Caco-2 (cell line): ENCODE measurements around the gene NRCAM. TPM values are rescaled to one million over a fixed set of nuclear protein-coding genes. Genes with fewer than 3 reads are reported as not detected.
A peak's percentile ranks its signal among the peaks of the same experiment; 100 is the strongest.

Experiments used
- BruUV-seq: library from RNA; stranded (reverse); fragments of 400-500 nt; replicated peaks from 2 replicates; lab custom pipeline; 2021; lab: Mats Ljungman, UMichigan
- CTCF ChIA-PET: fragments of 300-600 bp; sonication (Branson Sonifier 250); formaldehyde crosslinking; loops from one replicate; lab custom pipeline; 2022; ENCODE audit warnings: antibody characterized with exemption; lab: Charles Lee
- POLR2A ChIA-PET: fragments of 300-600 bp; sonication (Branson Sonifier 250); formaldehyde crosslinking; loops from one replicate; lab custom pipeline; 2022; ENCODE audit warnings: antibody characterized with exemption; lab: Charles Lee
- DNase-seq, 2 experiments: peaks; one replicate each; pipeline versions ENCODE4 v3.0.0 to v3.0.0-alpha.2; 2020 to 2022
- H3K27me3 ChIP-seq: replicated peaks from 2 replicates; pipeline ENCODE4 v1.6.0; 2011; ENCODE audit warnings: low read length; ENCODE audit not compliant: control insufficient read depth, insufficient read depth
- H3K36me3 ChIP-seq: 2 replicates; pipeline ENCODE4 v1.5.1; 2011; ENCODE audit warnings: low read length; ENCODE audit not compliant: control insufficient read depth, insufficient read depth
- H3K4me1 ChIP-seq: fragments of 250-450 bp; sonication (Bioruptor Pico); 2 replicates; pipeline ENCODE4 v1.5.1; 2020; ENCODE audit warnings: mild to moderate bottlenecking
- H3K4me3 ChIP-seq: 2 replicates; pipeline ENCODE4 v1.5.1; 2011; ENCODE audit warnings: low read depth, mild to moderate bottlenecking, control low read depth, low read length
- H3K9me3 ChIP-seq: fragments of 250-450 bp; sonication (Bioruptor Pico); 2 replicates; pipeline ENCODE4 v1.5.1; 2020; ENCODE audit warnings: mild to moderate bottlenecking, moderate library complexity
- H3K27ac Mint-ChIP-seq: one replicate; pipeline ENCODE4 v1.8.0; 2022; ENCODE audit warnings: mixed read lengths; ENCODE audit not compliant: unreplicated experiment
- H3K27me3 Mint-ChIP-seq: one replicate; pipeline ENCODE4 v1.8.0; 2022; ENCODE audit warnings: mixed read lengths; ENCODE audit not compliant: insufficient read depth, unreplicated experiment
- H3K36me3 Mint-ChIP-seq: one replicate; pipeline ENCODE4 v1.8.0; 2022; ENCODE audit warnings: mild to moderate bottlenecking, mixed read lengths; ENCODE audit not compliant: insufficient read depth, unreplicated experiment
- H3K4me1 Mint-ChIP-seq: one replicate; pipeline ENCODE4 v1.8.0; 2022; ENCODE audit warnings: low read depth, mixed read lengths; ENCODE audit not compliant: unreplicated experiment
- H3K4me3 Mint-ChIP-seq: one replicate; pipeline ENCODE4 v1.8.0; 2022; ENCODE audit warnings: mild to moderate bottlenecking, moderate library complexity, mixed read lengths; ENCODE audit not compliant: unreplicated experiment
- H3K9me3 Mint-ChIP-seq: one replicate; pipeline ENCODE4 v1.8.0; 2022; ENCODE audit warnings: mixed read lengths; ENCODE audit not compliant: unreplicated experiment
- intact Hi-C: fragments of 100-400 bp; cut with micrococcal nuclease; formaldehyde crosslinking; loops from one replicate; pipeline ENCODE4 v1.10.0; 2022; ENCODE audit not compliant: unreplicated experiment
- total RNA-seq: library from RNA; stranded (reverse); gene quantifications from 2 replicates; pipeline ENCODE4 v1.2.3, GENCODE V29; 2022
- TF ChIP-seq, protein P1 (sequence below), 2 experiments: fragments of 200-600 bp in 1 of 2; IDR thresholded peaks; 1 replicate in 1 of 2; 2 replicates in 1 of 2; pipeline versions ENCODE4 v1.5.1 to v1.8.0; 2011 to 2022; ENCODE audit warnings: antibody characterized with exemption in 1 of 2, control low read depth in 1 of 2, inconsistent platforms in 1 of 2, low read depth in 1 of 2, low read length in 1 of 2, mild to moderate bottlenecking in 1 of 2, moderate library complexity in 1 of 2; ENCODE audit not compliant: insufficient read depth in 1 of 2, severe bottlenecking in 1 of 2, unreplicated experiment in 1 of 2

Gene NRCAM
- total RNA-seq, 1 experiment from 2014 or later: 96.2 TPM

GRCh38 chr7:108449521-108449920 is 6.7 kb downstream of the NRCAM start:
- CTCF ChIA-PET: no interaction called here

GRCh38 chr7:108448584-108449505 is 7.4 kb downstream of the NRCAM start:
- no peak overlapping the region for H3K4me3 ChIP-seq
- H3K36me3 ChIP-seq: no peaks in the 10 kb centered on the region
- no peaks in the 10 kb centered on the region for H3K9me3 ChIP-seq
- H3K27me3 ChIP-seq: no peaks in the 10 kb centered on the region
- DNase-seq: peak in 1 of 2 experiments; percentile 26
- CTCF ChIA-PET: no interaction called here
- H3K4me1 ChIP-seq: peaks cover 47% of the 10 kb centered on the region
- no peaks in the 10 kb centered on the region for H3K9me3 Mint-ChIP-seq
- H3K27me3 Mint-ChIP-seq: no peaks in the 10 kb centered on the region
- H3K36me3 Mint-ChIP-seq: no peaks in the 10 kb centered on the region
- H3K4me3 Mint-ChIP-seq: no peak overlapping the region
- H3K4me1 Mint-ChIP-seq: peaks cover 39% of the 10 kb centered on the region
- intact Hi-C loops: loop anchor here (5.0 kb wide), 1 partner anchor 212 kb away; no protein-coding TSS in a partner anchor
- BruUV-seq: no TSS peak
- POLR2A ChIA-PET: interaction anchor here (0.5 to 0.6 kb wide), 2 partner anchors 237 to 445 kb away, joined by 4 read pairs; no protein-coding TSS in a partner anchor
- H3K27ac Mint-ChIP-seq: no peak overlapping the region
- TF ChIP-seq, protein P1, sequence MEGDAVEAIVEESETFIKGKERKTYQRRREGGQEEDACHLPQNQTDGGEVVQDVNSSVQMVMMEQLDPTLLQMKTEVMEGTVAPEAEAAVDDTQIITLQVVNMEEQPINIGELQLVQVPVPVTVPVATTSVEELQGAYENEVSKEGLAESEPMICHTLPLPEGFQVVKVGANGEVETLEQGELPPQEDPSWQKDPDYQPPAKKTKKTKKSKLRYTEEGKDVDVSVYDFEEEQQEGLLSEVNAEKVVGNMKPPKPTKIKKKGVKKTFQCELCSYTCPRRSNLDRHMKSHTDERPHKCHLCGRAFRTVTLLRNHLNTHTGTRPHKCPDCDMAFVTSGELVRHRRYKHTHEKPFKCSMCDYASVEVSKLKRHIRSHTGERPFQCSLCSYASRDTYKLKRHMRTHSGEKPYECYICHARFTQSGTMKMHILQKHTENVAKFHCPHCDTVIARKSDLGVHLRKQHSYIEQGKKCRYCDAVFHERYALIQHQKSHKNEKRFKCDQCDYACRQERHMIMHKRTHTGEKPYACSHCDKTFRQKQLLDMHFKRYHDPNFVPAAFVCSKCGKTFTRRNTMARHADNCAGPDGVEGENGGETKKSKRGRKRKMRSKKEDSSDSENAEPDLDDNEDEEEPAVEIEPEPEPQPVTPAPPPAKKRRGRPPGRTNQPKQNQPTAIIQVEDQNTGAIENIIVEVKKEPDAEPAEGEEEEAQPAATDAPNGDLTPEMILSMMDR (IDR thresholded peaks at IDR 0.05; ENCODE audit: insufficient read depth in 1 of 2, low read depth in 1 of 2, low read length in 1 of 2, severe bottlenecking in 1 of 2, unreplicated experiment in 1 of 2): no peak

More at GRCh38 chr7:108449521-108449920, 6.7 kb downstream of the NRCAM start:
- H3K36me3 ChIP-seq: no peaks in the 10 kb centered on the region
- no peaks in the 10 kb centered on the region for H3K27me3 ChIP-seq
- BruUV-seq: no TSS peak
- H3K36me3 Mint-ChIP-seq: no peaks in the 10 kb centered on the region
- TF ChIP-seq, protein P1 (IDR thresholded peaks at IDR 0.05; ENCODE audit: insufficient read depth in 1 of 2, low read depth in 1 of 2, low read length in 1 of 2, severe bottlenecking in 1 of 2, unreplicated experiment in 1 of 2): no peak
- POLR2A ChIA-PET: no interaction called here
- peaks cover 36% of the 10 kb centered on the region for H3K4me1 Mint-ChIP-seq
- H3K4me3 ChIP-seq: no peak overlapping the region
- H3K27ac Mint-ChIP-seq: no peak overlapping the region
- H3K4me1 ChIP-seq: peaks cover 54% of the 10 kb centered on the region
- no peaks in the 10 kb centered on the region for H3K9me3 Mint-ChIP-seq
- H3K4me3 Mint-ChIP-seq: no peak overlapping the region
- DNase-seq: no peak
- H3K27me3 Mint-ChIP-seq: no peaks in the 10 kb centered on the region
- H3K9me3 ChIP-seq: no peaks in the 10 kb centered on the region
- intact Hi-C loops: loop anchor here (5.0 kb wide), 1 partner anchor 212 kb away; no protein-coding TSS in a partner anchor

DNA sequence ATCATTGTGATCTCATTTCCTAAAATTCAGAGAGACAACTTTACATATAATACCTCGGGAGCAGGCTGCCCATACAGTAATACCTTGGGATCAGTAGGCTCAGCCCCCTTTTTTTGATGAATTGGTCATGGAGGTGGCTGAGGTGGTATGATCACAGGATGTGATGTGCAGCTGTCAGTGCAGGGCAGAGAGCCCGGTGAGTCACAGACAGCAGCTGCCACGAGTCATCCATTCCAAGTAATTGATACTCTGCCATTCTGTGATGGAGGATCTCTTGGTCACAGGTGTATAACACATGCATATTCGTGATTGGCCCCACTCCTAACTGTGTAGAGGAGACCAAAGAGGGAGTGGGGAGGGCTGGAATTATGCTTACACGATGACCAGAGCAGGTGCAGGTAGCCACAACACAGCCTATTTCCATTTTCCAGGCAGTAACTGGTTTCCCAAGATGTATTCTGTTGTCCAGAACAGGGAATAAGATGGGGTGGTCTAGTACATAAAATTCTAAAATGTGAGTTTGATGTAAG is 14.1 kb downstream of the NRCAM start:
- Mint-ChIP-seq H3K27me3 (no peaks in the 10 kb centered on the region), H3K27ac (no peak overlapping the region), H3K4me1 (peaks cover 31% of the 10 kb centered on the region), H3K9me3 (no peaks in the 10 kb centered on the region), H3K36me3 (peaks cover 11% of the 10 kb centered on the region), H3K4me3 (no peak overlapping the region)
- no peak for DNase-seq
- H3K36me3 ChIP-seq: no peaks in the 10 kb centered on the region
- no TSS peak for BruUV-seq
- H3K9me3 ChIP-seq: no peaks in the 10 kb centered on the region
- H3K27me3 ChIP-seq: no peaks in the 10 kb centered on the region
- CTCF ChIA-PET: interaction anchor here (0.6 kb wide), 1 partner anchor 227 kb away, joined by 5 read pairs; no protein-coding TSS in a partner anchor
- H3K4me1 ChIP-seq: peaks cover 45% of the 10 kb centered on the region
- intact Hi-C loops: no loop called here
- POLR2A ChIA-PET: interaction anchor here (1.2 kb wide), 1 partner anchor 12 kb away, joined by 3 read pairs; no protein-coding TSS in a partner anchor
- no peak overlapping the region for H3K4me3 ChIP-seq
- TF ChIP-seq, protein P1 (IDR thresholded peaks at IDR 0.05; ENCODE audit: insufficient read depth in 1 of 2, low read depth in 1 of 2, low read length in 1 of 2, severe bottlenecking in 1 of 2, unreplicated experiment in 1 of 2): no peak
